Gastroesophageal sphincter (tissue), 3 donors: ENCODE results near the gene BPIFA3.

Source experiments
- CTCF ChIP-seq, 4 experiments: fragments of 200-600 bp in 2 of 4; fragments of 450-650 bp in 2 of 4; sonication (generic) in 1 of 4; IDR thresholded peaks; one replicate each; pipeline ENCODE4 v1.5.1; 2017 to 2019; ENCODE audit warnings: antibody characterized with exemption in 4 of 4, mild to moderate bottlenecking in 2 of 4, moderate library complexity in 2 of 4
- EP300 ChIP-seq: sonication (generic); formaldehyde crosslinking; IDR thresholded peaks from one replicate; pipeline ENCODE4 v1.6.1; 2017; ENCODE audit warnings: antibody characterized with exemption, mild to moderate bottlenecking
- POLR2A ChIP-seq, 2 donors: fragments of 450-650 bp; IDR thresholded peaks; one replicate each; pipeline ENCODE4 v1.6.1; 2017; ENCODE audit warnings: antibody characterized with exemption in 2 of 2, mild to moderate bottlenecking in 2 of 2, moderate library complexity in 1 of 2
- POLR2AphosphoS5 ChIP-seq: sonication (generic); formaldehyde crosslinking; IDR thresholded peaks from one replicate; pipeline ENCODE4 v1.6.1; 2017; ENCODE audit warnings: antibody characterized with exemption

GRCh38 chr20:33275215-33275614, 58.1 kb downstream of the BPIFA3 start:
- TF ChIP-seq CTCF (IDR thresholded peaks at IDR 0.05): no peak
- TF ChIP-seq POLR2AphosphoS5: no peak
- TF ChIP-seq POLR2A (IDR thresholded peaks at IDR 0.05): no peak
- TF ChIP-seq EP300: no peak
